NT2/D1 (cell line): ENCODE results near the gene IFNA2.
"Not testable (repeated sequence)": the region's sequence is repeated elsewhere in the genome, so short reads cannot be mapped to it uniquely, and the experiment has no call there.

Experiments
- DNase-seq: peaks from one replicate; pipeline ENCODE4 v3.0.0-alpha.2; 2011; ENCODE audit warnings: low read depth, low spot score
- H3K27me3 ChIP-seq: 2 replicates; pipeline ENCODE4 v1.6.0; 2011; ENCODE audit warnings: mild to moderate bottlenecking; ENCODE audit not compliant: insufficient read length, insufficient read depth
- H3K36me3 ChIP-seq: 2 replicates; pipeline ENCODE4 v1.6.1; 2011; ENCODE audit warnings: mild to moderate bottlenecking, low read length, mixed read lengths; ENCODE audit not compliant: insufficient read depth, insufficient read length
- H3K4me1 ChIP-seq: 2 replicates; pipeline ENCODE4 v1.5.1; 2011; ENCODE audit not compliant: insufficient read depth, insufficient read length
- H3K4me3 ChIP-seq: 2 replicates; pipeline ENCODE4 v1.5.1; 2011; ENCODE audit warnings: low read depth; ENCODE audit not compliant: insufficient read length
- H3K9ac ChIP-seq: 2 replicates; pipeline ENCODE4 v1.6.0; 2011; ENCODE audit warnings: low read depth; ENCODE audit not compliant: insufficient read length
- H3K9me3 ChIP-seq: 2 replicates; pipeline ENCODE4 v1.5.1; 2011; ENCODE audit warnings: mild to moderate bottlenecking, low read length; ENCODE audit not compliant: insufficient read depth
- SUZ12 ChIP-seq: IDR thresholded peaks from 2 replicates; pipeline ENCODE4 v1.6.1; 2011; ENCODE audit not compliant: insufficient read length, insufficient read depth; ENCODE audit errors: extremely low read depth
- YY1 ChIP-seq: IDR thresholded peaks from 2 replicates; pipeline ENCODE4 v1.6.1; 2011; ENCODE audit not compliant: insufficient read length, insufficient read depth
- ZNF274 ChIP-seq: IDR thresholded peaks from 2 replicates; pipeline ENCODE4 v1.6.1; 2011; ENCODE audit warnings: mild to moderate bottlenecking, low read depth, low read length

The IFNA2 gene

GRCh38 chr9:21399956-21400355, 14.8 kb upstream of the IFNA2 start:
- no peak for DNase-seq
- Histone ChIP-seq H3K4me3 (no peak overlapping the region), H3K9ac (no peak overlapping the region), H3K4me1 (no peaks in the 10 kb centered on the region), H3K9me3 (no peaks in the 10 kb centered on the region), H3K27me3 (peaks cover 41% of the 10 kb centered on the region), H3K36me3 (no peaks in the 10 kb centered on the region)
- TF ChIP-seq ZNF274 (no peak), YY1 (no peak), SUZ12 (no peak)

GRCh38 chr9:21398955-21399489, 13.8 kb upstream of the IFNA2 start:
- no peaks in the 10 kb centered on the region for H3K36me3 ChIP-seq
- H3K4me3 ChIP-seq = no peak overlapping the region
- no peaks in the 10 kb centered on the region for H3K9me3 ChIP-seq
- H3K4me1 ChIP-seq = no peaks in the 10 kb centered on the region
- H3K27me3 ChIP-seq = peaks cover 41% of the 10 kb centered on the region
- TF ChIP-seq ZNF274 (no peak), YY1 (no peak), SUZ12 (no peak)
- no peak overlapping the region for H3K9ac ChIP-seq
- no peak for DNase-seq

- H3K27me3 ChIP-seq = peaks cover 27% of the 10 kb centered on the region
- no peak for DNase-seq
- H3K9ac ChIP-seq = peak overlapping the region; percentile 24
- H3K4me3 ChIP-seq = peak overlapping the region; percentile 52
- H3K9me3 ChIP-seq = no peaks in the 10 kb centered on the region
- H3K36me3 ChIP-seq = no peaks in the 10 kb centered on the region
- no peaks in the 10 kb centered on the region for H3K4me1 ChIP-seq
- TF ChIP-seq ZNF274 (no peak), SUZ12 (peak; percentile 33), YY1 (no peak)
Observed at GRCh38 chr9:21395778-21396717, 10.8 kb upstream of the IFNA2 start.

- no peaks in the 10 kb centered on the region for H3K36me3 ChIP-seq
- no peaks in the 10 kb centered on the region for H3K4me1 ChIP-seq
- H3K9ac ChIP-seq = no peak overlapping the region
- no peak for DNase-seq
- H3K27me3 ChIP-seq = peaks cover 23% of the 10 kb centered on the region
- no peak overlapping the region for H3K4me3 ChIP-seq
- H3K9me3 ChIP-seq = no peaks in the 10 kb centered on the region
- TF ChIP-seq ZNF274 (no peak), SUZ12 (no peak), YY1 (no peak)
Observed at GRCh38 chr9:21392270-21392669, 7.1 kb upstream of the IFNA2 start.

GRCh38 chr9:21383627-21384026, 1.6 kb downstream of the IFNA2 start:
- H3K4me1 ChIP-seq = peaks cover 3% of the 10 kb centered on the region
- TF ChIP-seq ZNF274 = no peak
- no peak for DNase-seq
- H3K9me3 ChIP-seq = no peaks in the 10 kb centered on the region
- no peaks in the 10 kb centered on the region for H3K36me3 ChIP-seq
- H3K4me3 ChIP-seq = no peak overlapping the region
- H3K9ac ChIP-seq = no peak overlapping the region
- H3K27me3 ChIP-seq = no peaks in the 10 kb centered on the region

GRCh38 chr9:21381448-21382339, 3.5 kb downstream of the IFNA2 start:
- Histone ChIP-seq H3K27me3 (no peaks in the 10 kb centered on the region), H3K9me3 (no peaks in the 10 kb centered on the region), H3K9ac (no peak overlapping the region), H3K36me3 (no peaks in the 10 kb centered on the region), H3K4me1 (peaks cover 3% of the 10 kb centered on the region), H3K4me3 (no peak overlapping the region)
- no peak for DNase-seq
- no peak for TF ChIP-seq YY1
- TF ChIP-seq SUZ12 = no peak
- TF ChIP-seq ZNF274 = no peak

GRCh38 chr9:21371467-21371866, 13.7 kb downstream of the IFNA2 start:
- not testable (repeated sequence) for H3K27me3 ChIP-seq, H3K36me3 ChIP-seq, H3K9ac ChIP-seq, H3K9me3 ChIP-seq, DNase-seq, H3K4me1 ChIP-seq, H3K4me3 ChIP-seq
